Measurements from ENCODE around the gene WBP2. TPM values are rescaled to one million over a fixed set of nuclear protein-coding genes. Genes with fewer than 3 reads are reported as not detected.

The WBP2 gene
- total RNA-seq, 2 donors from 2014 or later = 74.3 to 82.7 TPM

DNA sequence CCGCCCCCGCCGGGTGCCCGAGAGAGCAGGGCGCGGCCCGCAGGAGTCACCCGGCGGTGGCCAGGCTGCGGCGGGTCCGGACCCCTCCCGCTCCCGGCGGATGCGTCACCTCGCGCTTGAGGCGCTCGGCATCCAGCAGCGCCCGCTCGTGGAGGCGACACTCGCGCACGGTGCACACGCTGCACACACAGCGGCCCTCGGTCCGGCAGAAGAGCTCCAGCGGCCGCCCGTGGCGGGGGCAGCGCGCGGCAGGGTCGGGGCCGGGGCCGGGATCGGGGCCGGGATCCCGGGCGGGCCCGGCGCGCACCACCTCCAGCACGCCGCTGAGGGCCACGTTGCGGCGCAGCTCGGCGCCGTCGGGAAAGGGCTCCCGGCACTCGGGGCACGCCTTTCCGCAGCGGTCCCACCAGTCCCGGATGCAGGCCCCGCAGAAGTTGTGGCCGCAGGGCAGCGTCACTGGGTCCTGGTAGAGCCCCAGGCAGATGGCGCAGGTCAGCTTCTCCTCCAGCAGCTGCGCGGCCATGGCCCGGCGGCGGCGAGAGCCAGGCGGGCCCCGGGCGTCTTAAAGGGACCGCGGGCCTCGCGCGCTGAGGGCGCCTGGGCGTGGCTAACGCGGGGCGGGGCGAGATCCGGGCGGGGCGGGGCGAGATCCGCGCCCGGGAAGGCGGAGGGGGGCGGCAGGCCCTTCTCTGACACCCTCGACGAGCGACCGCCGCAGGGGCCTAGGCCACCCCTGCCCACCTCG, 41.5 kb upstream of the WBP2 start, which contains the start of gene TRIM65:
Gene TRIM65 (minus strand): TSS at position 537 of the 745 bp plus-strand sequence. CDS start 14 bp downstream, at position 523.
- Mint-ChIP-seq H3K9me3 (no peaks in the 10 kb centered on the region), H3K27ac (peak within 1 kb of the TSS; percentile 91), H3K4me1 (peaks cover 24% of the 10 kb centered on the region), H3K36me3 (ENCODE audit: low read depth) (peaks cover 23% of the 10 kb centered on the region), H3K27me3 (ENCODE audit: insufficient read depth) (no peaks in the 10 kb centered on the region), H3K4me3 (peak within 1 kb of the TSS; percentile 72)
- Histone ChIP-seq H3K4me1 (ENCODE audit: control insufficient read depth, insufficient read depth, low read length) (peaks cover 12% of the 10 kb centered on the region), H3K9ac (ENCODE audit: extremely low read depth, low read length, poor library complexity, severe bottlenecking) (peak within 1 kb of the TSS; percentile 64), H3K4me3 (ENCODE audit: low read length) (peak within 1 kb of the TSS; percentile 88), H3K9me3 (ENCODE audit: control insufficient read depth, low read length) (no peaks in the 10 kb centered on the region), H3K36me3 (ENCODE audit: control insufficient read depth, insufficient read depth, low read length) (peaks cover 31% of the 10 kb centered on the region), H3K27ac (ENCODE audit: low read depth, low read length) (peak within 1 kb of the TSS; percentile 68), H3K27me3 (ENCODE audit: control insufficient read depth, insufficient read depth, low read length, poor library complexity, severe bottlenecking) (no peaks in the 10 kb centered on the region)
- WGBS, 2 experiments (ENCODE audit: insufficient coverage in 1 of 2, insufficient read length in 1 of 2) = 0% methylated on average over 18 to 102 of the region's 102 CpGs
- peak; percentile 96 for DNase-seq
- TF ChIP-seq, protein P1, sequence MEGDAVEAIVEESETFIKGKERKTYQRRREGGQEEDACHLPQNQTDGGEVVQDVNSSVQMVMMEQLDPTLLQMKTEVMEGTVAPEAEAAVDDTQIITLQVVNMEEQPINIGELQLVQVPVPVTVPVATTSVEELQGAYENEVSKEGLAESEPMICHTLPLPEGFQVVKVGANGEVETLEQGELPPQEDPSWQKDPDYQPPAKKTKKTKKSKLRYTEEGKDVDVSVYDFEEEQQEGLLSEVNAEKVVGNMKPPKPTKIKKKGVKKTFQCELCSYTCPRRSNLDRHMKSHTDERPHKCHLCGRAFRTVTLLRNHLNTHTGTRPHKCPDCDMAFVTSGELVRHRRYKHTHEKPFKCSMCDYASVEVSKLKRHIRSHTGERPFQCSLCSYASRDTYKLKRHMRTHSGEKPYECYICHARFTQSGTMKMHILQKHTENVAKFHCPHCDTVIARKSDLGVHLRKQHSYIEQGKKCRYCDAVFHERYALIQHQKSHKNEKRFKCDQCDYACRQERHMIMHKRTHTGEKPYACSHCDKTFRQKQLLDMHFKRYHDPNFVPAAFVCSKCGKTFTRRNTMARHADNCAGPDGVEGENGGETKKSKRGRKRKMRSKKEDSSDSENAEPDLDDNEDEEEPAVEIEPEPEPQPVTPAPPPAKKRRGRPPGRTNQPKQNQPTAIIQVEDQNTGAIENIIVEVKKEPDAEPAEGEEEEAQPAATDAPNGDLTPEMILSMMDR (conservative IDR thresholded peaks at IDR 0.05) = no peak

DNA sequence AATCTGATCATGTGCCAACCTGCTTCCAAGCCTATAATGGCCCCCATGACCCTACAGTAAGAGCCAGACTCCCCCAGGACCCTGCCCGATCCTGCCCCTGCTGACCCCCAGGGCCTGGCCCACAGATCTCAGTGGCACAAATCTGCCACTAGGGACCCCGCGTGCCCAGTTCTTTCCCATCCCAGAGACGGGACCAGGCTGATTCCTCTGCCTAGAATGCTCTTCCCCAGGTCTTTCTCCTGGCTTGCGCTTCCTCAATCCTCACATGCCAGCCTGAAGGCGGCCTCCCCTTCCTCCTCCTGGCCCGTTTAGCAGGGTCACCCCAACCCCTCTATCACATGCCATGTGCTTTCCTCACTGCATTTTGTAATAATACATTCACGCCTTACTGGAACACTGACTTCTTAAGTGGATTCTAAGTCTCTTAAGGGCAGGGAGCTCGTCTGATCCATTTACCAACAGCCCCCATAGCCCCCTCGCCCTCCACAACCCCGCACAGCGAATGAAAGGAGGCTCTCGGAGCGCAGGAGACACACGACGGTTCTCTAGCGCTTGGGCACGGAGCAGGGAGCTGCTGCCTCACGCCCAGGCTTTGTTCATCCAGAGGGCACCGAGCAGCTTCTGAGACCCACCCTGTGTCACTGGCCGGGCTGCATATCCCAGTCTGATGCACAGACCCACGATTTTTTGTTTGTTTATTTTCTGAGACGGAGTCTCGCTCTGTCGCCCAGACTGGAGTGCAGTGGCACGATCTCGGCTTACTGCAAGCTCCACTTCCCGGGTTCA, 40.4 kb upstream of the WBP2 start:
- no peaks in the 10 kb centered on the region for H3K27me3 Mint-ChIP-seq (ENCODE audit: insufficient read depth)
- peak overlapping the region; percentile 88 for H3K4me3 ChIP-seq (ENCODE audit: low read length)
- no peaks in the 10 kb centered on the region for H3K27me3 ChIP-seq (ENCODE audit: control insufficient read depth, insufficient read depth, low read length, poor library complexity, severe bottlenecking)
- 36 to 38% methylated on average over 20 to 28 of the region's 28 CpGs for WGBS, 2 experiments (ENCODE audit: insufficient coverage in 1 of 2, insufficient read length in 1 of 2)
- H3K36me3 ChIP-seq (ENCODE audit: control insufficient read depth, insufficient read depth, low read length) = peaks cover 31% of the 10 kb centered on the region
- H3K27ac ChIP-seq (ENCODE audit: low read depth, low read length) = peak overlapping the region; percentile 11
- H3K27ac Mint-ChIP-seq = peak overlapping the region; percentile 91
- peaks cover 12% of the 10 kb centered on the region for H3K4me1 ChIP-seq (ENCODE audit: control insufficient read depth, insufficient read depth, low read length)
- H3K9ac ChIP-seq (ENCODE audit: extremely low read depth, low read length, poor library complexity, severe bottlenecking) = peak overlapping the region; percentile 64
- peaks cover 24% of the 10 kb centered on the region for H3K4me1 Mint-ChIP-seq
- H3K9me3 Mint-ChIP-seq = no peaks in the 10 kb centered on the region
- peak; percentile 90 for DNase-seq
- TF ChIP-seq, protein P1 (conservative IDR thresholded peaks at IDR 0.05) = peak; percentile 72
- peak overlapping the region; percentile 72 for H3K4me3 Mint-ChIP-seq
- no peaks in the 10 kb centered on the region for H3K9me3 ChIP-seq (ENCODE audit: control insufficient read depth, low read length)
- H3K36me3 Mint-ChIP-seq (ENCODE audit: low read depth) = peaks cover 25% of the 10 kb centered on the region

DNA sequence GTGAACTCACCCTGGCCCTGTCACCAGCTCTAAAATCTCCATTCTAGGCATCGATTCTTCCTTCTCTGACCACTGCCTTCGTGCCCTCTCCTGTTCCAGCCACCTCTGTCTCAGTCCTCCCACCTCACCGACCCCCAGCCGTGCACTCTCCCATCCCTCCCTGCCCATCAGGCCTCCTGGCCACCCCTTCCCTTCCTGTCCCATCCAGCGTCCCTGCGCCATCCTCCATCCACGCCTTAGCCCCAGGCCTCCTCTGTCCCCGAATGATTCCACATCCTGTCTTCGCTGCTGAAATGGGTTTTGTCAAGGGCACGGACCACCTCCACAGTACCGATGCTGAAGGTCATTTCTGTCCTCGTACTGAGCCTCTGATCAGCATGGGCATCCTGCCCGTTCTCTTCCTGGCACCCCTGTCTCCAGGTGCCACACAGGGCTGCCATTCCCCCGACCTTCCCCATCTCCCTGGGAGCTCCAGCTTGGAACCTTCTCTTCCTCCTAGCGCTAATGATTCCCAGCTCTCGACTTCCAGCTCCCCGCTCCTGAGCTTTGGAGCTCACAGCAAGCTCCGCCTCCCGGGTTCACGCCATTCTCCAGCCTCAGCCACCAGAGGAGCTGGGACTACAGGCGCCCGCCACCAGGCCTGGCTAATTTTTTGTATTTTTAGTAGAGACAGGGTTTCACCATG, 39.1 kb upstream of the WBP2 start:
- peak overlapping the region; percentile 65 for H3K27ac Mint-ChIP-seq
- H3K9me3 Mint-ChIP-seq = no peaks in the 10 kb centered on the region
- H3K4me1 ChIP-seq (ENCODE audit: control insufficient read depth, insufficient read depth, low read length) = peaks cover 12% of the 10 kb centered on the region
- peaks cover 24% of the 10 kb centered on the region for H3K4me1 Mint-ChIP-seq
- TF ChIP-seq, protein P1 (conservative IDR thresholded peaks at IDR 0.05) = no peak
- no peaks in the 10 kb centered on the region for H3K27me3 ChIP-seq (ENCODE audit: control insufficient read depth, insufficient read depth, low read length, poor library complexity, severe bottlenecking)
- WGBS, 2 experiments (ENCODE audit: insufficient coverage in 1 of 2, insufficient read length in 1 of 2) = 84 to 90% methylated on average over 13 to 22 of the region's 22 CpGs
- no peaks in the 10 kb centered on the region for H3K9me3 ChIP-seq (ENCODE audit: control insufficient read depth, low read length)
- H3K27ac ChIP-seq (ENCODE audit: low read depth, low read length) = no peak overlapping the region
- H3K4me3 Mint-ChIP-seq = no peak overlapping the region
- H3K27me3 Mint-ChIP-seq (ENCODE audit: insufficient read depth) = no peaks in the 10 kb centered on the region
- H3K36me3 Mint-ChIP-seq (ENCODE audit: low read depth) = peaks cover 25% of the 10 kb centered on the region
- H3K9ac ChIP-seq (ENCODE audit: extremely low read depth, low read length, poor library complexity, severe bottlenecking) = no peak overlapping the region
- H3K4me3 ChIP-seq (ENCODE audit: low read length) = no peak overlapping the region
- DNase-seq = peak; percentile 83
- peaks cover 27% of the 10 kb centered on the region for H3K36me3 ChIP-seq (ENCODE audit: control insufficient read depth, insufficient read depth, low read length)
